Stimulated activated CD4-positive, alpha-beta T cell treated with anti-CD3 and anti-CD28 coated beads, Interleukin-12 subunit alpha, Interleukin-12 subunit beta, amount 100 ng/mL, for 48 hours (primary cell): ENCODE results near the gene TACC3.

ENCODE experiments used
- DNase-seq, 3 donors: peaks; one replicate each; pipeline ENCODE4 v3.0.0-alpha.2; 2020; ENCODE audit warnings: low read depth in 2 of 3, low spot score in 1 of 3

TACC3 gene

GRCh38 chr4:1744552-1744951, 23.2 kb downstream of the TACC3 start:
- no peak for DNase-seq

- no peak for DNase-seq
These were observed 23.8 kb downstream of the TACC3 start for GRCh38 chr4:1745165-1745564.

- no peak for DNase-seq
These were observed 24.4 kb downstream of the TACC3 start for GRCh38 chr4:1745697-1746096.

GRCh38 chr4:1746265-1746691, 25.0 kb downstream of the TACC3 start:
- peak; percentile 68 to 84 (median 77) for DNase-seq

- no peak for DNase-seq
These were observed 25.7 kb downstream of the TACC3 start for GRCh38 chr4:1746919-1747602.

- no peak for DNase-seq
These were observed 26.3 kb downstream of the TACC3 start for GRCh38 chr4:1747603-1747967.

- peak; percentile 70 to 84 (median 76) for DNase-seq
These were observed 27.2 kb downstream of the TACC3 start for GRCh38 chr4:1748465-1748995.

- no peak for DNase-seq
These were observed 28.0 kb downstream of the TACC3 start for GRCh38 chr4:1749370-1749769.

- no peak for DNase-seq
These were observed 28.5 kb downstream of the TACC3 start for GRCh38 chr4:1749826-1750225.

GRCh38 chr4:1750381-1751154, 29.2 kb downstream of the TACC3 start:
- DNase-seq: no peak

- no peak for DNase-seq
These were observed 30.0 kb downstream of the TACC3 start for GRCh38 chr4:1751155-1751918.

- no peak for DNase-seq
These were observed 30.6 kb downstream of the TACC3 start for GRCh38 chr4:1751919-1752283.

- peak; percentile 20 to 33 (median 20) for DNase-seq
These were observed 31.1 kb downstream of the TACC3 start for GRCh38 chr4:1752284-1753041.

GRCh38 chr4:1753294-1753696, 32.0 kb downstream of the TACC3 start:
- DNase-seq: no peak

GRCh38 chr4:1753697-1754311, 32.5 kb downstream of the TACC3 start:
- DNase-seq: no peak

GRCh38 chr4:1754336-1754735, 33.0 kb downstream of the TACC3 start:
- no peak for DNase-seq

GRCh38 chr4:1755297-1755696, 34.0 kb downstream of the TACC3 start:
- no peak for DNase-seq

GRCh38 chr4:1756079-1756478, 34.8 kb downstream of the TACC3 start:
- no peak for DNase-seq

- no peak for DNase-seq
These were observed 35.8 kb downstream of the TACC3 start for GRCh38 chr4:1756893-1757779.

GRCh38 chr4:1757836-1758235, 36.5 kb downstream of the TACC3 start:
- DNase-seq: no peak
